ENCODE measurements around the gene C16orf54.
A peak's percentile ranks its signal among the peaks of the same experiment; 100 is the strongest.
"Not testable (repeated sequence)": the region's sequence is repeated elsewhere in the genome, so short reads cannot be mapped to it uniquely, and the experiment has no call there.

C16orf54 gene

DNA sequence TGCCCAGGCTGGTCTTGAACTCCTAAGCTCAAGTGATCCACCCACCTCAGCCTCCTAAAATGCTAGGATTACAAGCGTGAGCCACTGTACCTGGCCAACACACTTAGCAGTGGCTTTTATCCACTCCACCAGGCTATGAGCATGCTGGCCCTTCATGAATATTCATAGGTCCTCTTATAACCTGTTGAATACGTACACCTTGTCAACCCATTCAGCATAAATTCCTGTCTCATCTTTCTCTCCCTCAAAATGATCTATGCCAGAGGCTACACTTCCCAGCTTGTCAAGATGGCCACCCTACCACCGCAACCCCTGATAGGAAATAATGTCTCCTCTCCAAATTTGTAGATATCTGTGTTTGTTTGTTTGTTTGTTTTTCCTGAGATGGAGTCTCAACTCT is 21.3 kb upstream of the C16orf54 start:
- DNase-seq: no peak

DNA sequence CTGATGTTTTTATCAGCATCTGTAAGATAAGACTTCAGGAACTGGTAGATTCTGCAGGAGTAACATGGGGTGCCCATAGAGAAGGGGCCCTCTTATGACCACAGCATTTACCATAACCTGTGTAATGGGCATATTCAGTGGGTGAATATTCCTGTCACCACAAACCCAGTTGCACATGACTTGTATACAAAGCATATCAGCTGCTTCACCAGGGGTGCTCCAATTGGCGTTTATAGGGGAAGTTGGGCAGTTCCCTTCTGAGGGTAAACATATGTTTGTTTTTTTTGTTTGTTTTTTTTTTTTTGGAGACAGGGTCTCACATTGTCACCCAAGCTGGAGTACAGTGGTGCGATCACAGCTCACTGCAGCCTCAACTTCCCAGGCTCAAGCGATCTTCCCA is 20.8 kb upstream of the C16orf54 start:
- no peak for DNase-seq

DNA sequence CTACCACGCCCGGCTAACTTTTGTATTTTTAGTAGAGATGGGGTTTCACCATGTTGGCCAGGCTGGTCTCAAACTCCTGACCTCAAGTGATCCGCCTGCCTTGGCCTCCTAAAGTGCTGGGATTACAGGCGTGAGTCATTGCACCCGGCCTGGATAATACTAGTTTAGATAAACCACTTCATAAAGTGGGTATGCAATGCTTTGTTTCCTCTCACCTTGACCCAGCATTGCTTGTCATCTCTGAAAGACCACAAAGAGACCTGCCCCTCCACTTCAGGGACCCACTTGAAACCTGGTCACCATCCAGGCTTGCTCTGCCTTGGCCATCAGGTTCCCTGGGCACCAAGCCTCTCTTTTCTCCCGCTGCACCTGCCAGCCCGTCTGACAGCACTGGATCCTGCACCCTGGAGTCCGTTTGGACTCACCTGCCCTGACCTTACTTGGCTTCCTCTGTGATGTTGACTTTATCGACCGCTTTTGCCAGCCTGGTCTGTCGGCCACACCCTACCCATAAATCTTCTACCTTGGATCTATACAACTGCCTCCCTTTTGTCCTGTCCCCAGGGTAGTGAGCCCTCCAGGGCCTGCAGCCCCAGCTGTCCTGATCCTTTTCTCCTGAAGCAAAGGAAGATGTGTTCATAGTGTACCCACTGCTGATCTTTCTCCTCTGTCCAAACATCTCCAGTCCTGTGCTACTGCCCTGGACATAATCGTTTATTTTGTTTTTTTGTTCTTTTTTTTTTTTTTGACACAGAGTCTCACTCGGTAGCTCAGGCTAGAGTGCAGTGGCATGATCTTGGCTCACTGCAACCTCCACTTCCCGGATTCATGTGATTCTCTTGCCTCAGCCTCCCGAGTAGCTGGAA is 19.6 kb upstream of the C16orf54 start:
- DNase-seq: no peak

DNA sequence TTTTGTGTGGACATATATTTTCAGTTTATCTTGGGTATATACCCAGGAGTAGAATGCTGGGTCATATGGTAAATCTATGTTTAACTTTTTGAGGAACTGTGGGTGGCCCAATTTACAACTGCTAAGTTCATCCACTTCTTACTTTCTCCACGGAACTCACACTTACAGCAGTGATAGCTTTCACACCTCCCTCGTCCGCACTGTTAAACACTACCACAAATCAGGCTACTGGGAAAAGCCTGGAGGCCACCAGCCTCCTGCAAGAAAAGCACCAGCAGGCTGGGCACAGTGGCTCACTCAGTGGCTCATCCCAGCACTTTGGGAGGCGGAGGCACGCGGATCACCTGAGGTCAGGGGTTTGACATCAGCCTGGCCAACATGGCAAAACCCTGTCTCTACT is 17.5 kb upstream of the C16orf54 start:
- DNase-seq: no peak

DNA sequence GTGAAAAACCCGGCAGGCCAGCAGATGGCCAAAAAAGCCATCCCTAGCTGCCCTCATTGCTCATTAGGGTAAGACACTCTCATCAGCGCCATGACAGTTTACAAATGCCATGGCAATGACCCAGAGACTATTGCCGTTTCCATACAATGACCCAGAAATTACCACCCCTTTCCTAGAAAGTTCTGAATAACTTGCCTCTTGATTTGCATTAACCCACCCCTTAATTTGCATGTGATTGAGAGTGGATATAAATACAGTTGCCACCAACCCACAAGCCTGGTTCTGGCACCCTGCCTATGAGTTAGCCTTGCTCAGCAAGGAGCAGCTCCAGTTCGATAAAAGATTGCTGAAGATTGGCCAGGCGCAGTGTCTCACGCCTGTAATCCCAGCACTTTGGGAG is 16.1 kb upstream of the C16orf54 start:
- no peak for DNase-seq

DNA sequence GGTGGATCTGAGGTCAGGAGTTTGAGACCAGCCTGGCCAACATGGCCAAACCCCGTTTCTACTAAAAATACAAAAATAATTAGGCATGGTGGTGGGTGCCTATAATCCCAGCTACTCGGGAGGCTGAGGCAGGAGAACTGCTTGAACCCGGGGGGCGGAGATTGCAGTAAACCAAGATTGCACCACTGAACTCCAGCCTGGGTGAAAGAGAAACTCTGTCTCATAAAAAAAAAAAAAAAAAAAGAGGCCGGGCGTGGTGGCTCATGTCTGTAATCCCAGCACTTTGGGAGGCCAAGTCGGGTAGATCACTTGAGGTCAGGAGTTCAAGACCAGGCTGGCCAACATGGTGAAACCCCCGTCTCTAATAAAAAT is 15.5 kb upstream of the C16orf54 start:
- not testable (repeated sequence) for DNase-seq

DNA sequence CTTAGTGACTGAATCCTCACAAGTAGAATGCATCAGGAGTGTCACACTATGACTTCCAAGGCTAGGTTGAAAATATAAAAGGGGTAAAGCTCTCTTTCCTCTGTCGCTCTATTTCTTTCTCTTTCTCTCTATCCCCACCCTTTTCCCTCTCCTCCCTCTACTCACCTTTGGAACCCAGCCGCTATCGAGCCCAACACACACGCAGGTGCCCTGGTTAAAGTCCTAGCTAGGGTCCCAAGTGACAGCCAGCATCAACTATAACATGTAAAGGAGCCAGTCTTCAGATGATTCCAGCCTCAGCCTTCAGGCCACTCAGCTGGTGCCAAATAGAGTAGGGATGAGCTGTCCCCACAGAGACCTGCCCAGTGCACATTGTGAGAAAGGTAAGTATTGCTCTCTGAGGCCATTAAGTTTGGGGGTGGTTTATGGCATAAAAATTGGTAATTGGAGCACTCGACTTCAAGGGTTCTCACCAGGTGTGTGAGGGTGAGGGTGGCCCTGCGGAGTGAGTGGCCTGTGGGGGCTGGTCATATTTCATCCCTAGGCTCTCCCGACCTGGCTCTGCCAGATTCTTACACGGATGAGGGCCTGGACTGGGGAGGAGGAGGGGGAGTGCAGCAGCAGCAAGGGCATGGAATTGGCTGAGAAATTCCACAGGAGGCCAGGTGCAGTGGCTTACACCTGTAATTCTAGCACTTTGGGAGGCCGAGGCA is 14.9 kb upstream of the C16orf54 start:
- no peak for DNase-seq

DNA sequence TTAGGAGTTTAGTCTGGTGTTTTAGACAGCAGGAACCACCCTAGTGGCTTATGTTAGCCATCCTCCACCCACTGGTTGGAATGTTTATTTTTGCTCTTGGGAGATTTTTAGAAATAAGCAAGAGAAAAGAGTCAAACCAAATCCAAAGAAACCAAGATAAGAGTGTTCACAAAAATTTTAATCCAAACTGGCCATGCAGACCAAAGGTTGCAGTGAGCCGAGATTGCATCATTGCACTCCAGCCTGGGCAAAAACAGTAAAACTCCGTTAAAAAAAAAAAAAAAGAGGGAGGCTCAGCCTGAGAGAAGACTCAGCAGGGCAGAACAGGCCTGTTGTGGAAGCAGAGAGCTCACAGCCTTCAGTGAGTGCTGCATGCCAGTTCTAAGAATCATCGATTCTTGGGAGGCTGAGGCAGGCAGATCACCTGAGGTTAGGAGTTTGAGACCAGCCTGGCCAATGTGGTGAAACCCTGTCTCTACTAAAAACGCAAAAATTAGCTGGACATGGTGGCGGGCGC is 12.2 kb upstream of the C16orf54 start:
- no peak for DNase-seq

DNA sequence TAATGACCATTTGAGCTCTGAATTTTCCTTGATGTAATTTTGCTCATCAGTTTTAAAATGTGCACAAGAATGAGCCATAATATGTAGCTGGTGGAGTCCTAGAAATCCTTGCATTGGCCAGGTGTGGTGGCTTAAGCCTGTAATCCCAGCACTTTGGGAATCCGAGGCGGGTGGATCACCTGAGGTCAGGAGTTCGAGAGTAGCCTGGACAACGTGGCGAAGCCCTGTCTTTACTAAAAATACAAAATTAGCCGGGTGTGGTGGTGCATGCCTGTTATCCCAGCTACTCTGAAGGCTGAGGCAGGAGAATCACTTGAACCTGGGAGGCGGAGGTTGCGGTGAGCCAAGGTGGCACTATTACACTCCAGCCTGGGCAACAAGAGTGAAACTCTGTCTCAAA is 11.3 kb upstream of the C16orf54 start:
- not testable (repeated sequence) for DNase-seq

DNA sequence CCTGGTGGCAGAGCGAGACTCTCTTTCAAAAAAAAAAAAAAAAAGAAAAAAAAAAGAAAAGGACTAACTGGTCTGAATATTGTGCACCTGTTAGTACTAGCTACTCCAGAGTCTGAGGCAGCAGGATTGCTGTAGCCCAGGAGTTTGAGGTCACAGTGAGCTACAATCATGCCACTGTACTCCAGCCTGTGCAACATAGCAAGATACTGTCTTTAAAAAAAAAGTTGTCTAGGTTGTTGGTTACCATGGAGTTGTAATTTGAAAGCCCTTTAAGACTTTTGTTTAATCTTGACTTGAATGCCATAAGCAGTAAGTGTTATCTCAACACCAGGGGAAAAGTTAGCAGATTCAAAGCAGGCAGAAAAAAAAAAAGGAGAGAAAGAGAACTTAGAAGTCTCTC is 10.9 kb upstream of the C16orf54 start:
- DNase-seq: no peak

DNA sequence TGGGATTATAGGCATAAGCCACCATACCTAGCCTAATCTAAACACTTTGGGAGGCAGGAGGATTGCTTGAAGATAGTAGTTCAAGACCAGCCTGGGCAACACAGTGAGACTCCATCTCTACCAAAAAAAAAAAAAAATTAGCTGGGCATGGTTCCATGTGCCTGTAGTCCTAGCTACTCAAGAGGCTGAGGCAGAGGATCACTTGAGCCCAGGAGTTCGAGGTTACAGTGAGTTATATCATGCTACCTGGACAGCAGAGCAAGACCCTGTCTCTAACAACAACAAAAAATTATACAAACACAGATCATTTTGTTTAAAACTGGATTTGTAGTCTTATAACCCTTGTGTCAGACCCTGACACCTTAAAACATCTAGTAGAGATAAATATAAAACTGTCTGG is 7.7 kb upstream of the C16orf54 start:
- DNase-seq: no peak

DNA sequence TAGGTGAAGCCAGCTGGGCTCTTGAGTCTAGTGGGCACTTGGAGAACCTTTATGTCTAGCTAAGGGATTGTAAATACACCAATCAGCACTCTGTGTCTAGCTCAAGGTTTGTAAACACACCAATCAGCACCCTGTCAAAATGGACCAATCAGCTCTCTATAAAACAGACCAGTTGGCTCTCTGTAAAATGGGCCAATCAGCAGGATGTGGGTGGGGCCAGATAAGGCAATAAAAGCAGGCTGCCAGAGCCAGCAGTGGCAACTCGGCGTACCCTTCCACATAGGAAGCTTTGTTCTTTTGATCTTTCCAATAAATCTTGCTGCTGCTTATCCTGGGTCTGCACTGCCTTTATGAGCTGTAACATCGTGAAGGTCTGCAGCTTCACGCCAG is 3.0 kb upstream of the C16orf54 start:
- peak in 1 of 2 experiments; percentile 31 for DNase-seq

DNA sequence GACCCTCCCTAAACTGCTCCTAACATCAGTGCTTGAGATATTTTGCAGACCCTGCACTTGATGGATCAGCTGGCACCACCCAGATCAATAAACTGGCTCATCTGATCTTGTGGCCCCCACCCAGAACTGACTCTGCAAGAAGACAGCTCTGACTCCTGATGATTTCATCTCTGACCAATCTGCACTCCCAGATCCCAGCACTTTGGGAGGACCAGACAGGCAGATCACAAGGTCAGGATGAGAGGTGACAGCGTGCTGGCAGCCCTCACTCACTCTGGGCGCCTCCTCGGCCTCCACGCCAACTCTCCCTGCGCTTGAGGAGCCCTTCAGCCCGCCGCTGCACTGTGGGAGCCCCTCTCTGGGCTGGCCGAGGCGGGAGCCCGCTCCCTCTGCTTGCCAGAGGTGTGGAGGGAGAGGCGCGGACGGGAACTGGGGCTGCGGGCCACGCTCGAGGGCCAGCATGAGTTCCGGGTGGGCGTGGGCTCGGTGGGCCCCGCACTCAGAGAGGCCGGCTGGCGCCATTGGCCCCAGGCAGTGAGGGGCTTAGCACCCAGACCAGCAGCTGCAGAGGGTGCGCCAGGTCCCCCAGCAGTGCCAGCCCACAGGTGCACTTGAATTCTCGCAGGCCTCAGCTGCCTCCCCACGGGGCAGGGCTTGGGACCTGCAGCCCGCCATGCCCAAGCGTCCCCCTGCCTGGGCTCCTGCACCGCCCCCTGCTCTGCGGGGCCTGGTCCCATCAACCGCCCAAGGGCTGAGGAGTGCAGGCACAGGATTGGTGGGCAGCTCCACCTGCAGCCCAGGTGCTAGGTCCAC is 2.4 kb upstream of the C16orf54 start:
- DNase-seq: no peak

DNA sequence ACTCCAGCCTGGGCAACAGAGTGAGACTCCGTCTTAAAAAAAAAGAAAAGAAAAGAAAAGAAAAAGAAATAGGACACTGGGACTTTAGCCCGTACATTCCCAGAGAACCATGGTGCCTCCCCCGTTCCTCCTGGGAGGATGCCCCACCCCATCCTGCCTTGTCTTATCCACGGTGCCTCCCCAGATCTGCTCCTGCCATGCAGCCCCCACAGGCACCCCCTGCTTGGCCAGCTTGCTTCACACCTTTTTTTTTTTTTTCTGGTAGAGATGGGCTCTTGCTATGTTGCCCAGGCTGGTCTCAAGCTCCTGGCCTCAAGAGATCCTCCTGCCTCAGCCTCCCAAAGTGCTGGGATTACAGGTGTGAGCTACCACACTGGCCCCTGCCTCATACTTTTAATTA is 728 bp upstream of the C16orf54 start:
- not testable (repeated sequence) for DNase-seq

DNA sequence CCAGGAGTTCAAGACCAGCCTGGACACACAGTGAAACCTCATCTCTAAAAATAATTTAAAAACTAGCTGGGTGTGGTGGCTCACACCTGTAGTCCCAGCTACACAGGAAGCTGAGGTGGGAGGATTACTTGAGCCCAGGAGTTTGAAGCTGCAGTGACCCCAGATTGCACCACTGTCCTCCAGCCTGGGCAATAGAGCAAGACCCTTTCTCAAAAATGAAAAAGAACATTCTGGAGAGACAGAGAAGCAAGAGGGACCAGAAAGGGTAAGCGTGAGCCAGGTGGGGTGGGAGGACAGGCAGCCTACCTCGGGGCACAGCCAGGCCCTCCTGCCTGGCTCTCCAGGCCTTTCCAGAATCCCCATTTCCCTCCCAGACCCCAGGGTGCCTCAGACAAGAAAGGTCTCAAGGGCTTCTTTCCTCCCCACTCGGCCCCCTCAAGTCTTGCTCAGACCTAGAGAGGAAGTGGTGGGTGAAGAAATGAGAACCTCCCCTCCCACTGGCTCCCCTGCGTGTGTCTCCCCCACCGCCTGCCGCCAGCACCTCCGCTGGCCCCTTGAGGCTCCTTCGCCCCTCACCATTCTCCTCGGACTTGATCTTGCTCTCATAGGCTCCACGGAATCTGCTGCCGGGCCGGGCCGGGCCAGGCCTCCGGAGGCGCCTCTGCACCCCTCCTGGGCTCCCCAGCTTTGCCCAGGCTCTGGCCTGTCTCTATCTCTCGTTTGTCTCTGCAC is 503 bp downstream of the C16orf54 start:
- peak; percentile 72 to 75 for DNase-seq

DNA sequence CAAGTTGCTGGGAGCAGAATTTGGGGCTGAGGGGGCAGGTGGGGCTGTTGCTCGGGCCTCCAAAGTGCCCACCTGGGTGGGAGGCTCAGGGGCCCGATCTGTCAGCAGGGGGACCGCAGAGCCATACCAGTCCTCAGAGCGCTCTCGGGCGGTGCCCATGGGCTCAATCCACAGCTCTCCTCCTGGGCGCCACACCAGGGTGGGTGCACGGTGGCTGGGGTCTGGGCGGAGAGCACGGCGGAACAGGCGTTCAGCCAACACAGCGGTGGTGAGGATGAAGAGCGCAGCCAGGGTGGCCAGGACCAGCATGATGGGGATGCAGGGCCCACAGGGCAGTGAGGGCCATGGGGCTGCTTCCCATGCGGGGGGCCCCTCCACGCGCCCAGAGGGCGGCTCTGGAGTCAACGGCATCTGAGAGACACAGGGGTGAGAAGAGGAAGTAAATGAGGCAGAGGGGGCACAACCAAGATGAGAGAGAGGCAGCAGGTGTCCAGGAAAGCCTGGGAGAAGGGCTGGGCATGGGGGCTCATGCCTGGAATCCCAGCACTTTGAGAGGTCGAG is 1.2 kb downstream of the C16orf54 start:
- DNase-seq: peak; percentile 40 to 50

DNA sequence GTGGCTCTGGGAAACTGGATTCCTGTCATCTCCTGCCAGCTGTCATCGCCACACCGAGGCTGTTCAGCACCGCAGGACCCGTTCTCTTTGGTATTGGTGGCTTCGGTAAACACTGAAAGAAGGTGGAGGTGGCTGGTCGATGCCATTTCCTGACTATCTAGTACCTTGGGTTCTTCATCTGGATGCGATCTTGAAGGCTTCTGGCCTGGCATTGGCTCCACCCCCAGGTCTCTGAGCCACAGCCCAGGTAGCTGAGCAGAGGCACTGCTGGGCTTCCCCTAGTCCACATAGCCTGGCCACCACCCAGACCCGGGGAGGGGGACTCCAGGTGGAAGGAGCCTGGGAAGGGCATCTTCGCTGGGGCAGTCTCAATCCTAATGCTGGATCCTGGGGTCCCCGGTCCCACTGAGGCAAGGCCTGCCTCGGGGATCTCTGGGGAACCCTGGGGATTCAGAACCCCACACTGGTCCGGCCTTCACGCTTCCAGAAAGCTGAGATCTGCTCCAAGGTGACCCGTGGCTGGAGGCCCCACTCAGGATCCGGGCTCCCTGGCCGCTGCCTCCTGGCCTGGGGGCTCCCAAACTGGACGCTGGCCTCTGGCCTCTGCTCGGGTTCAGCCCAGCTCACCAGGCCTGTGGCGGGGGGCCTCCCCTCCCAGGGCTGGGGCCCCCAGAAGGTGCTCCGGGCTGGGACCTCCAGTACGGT is 1.8 kb downstream of the C16orf54 start:
- peak; percentile 50 to 63 for DNase-seq

DNA sequence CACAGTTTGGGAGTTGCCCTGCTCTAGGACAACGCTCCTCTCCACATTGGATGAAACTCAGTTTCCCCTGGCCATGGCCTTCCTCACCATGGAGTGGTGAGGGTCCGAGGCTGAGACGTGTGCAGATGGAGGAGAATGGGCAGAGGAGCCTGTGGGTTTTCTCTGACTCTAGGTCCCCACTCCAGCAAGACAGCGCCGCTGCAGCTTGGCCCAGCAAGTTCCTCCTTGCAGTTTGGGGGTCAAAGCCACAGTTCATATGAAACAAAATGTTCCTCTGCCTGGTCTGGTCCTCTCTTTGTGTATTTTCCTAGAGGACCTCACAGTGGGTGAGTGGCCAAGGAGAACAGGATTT is 2.3 kb downstream of the C16orf54 start:
- DNase-seq: no peak

DNA sequence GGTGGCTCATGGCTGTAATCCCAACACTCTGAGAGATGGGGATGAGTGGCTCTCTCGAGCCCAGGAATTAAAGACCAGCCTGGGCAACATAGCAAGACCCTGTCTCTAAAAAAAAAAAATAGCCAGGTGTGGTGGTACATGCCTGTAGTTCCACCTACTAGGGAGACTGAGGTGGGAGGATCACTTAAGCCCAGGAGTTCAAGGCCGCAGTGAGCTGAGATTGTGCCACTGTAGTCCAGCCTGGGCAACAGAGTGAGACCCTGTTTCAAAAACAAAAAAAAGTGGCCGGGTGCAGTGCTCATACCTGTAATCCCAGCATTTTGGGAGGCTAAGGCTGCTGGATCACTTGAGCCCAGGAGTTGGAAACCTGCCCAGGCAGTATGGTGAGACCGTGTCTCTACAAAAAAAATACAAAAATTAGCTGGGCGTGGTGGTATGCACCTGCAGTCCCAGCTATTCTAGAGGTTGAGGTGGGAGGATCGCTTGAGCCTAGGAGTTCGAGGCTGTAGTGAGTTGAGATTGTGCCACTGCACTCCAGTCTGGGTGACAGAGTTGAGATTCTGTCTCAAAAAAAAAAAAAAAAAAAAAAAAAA is 3.0 kb downstream of the C16orf54 start:
- DNase-seq: no peak

DNA sequence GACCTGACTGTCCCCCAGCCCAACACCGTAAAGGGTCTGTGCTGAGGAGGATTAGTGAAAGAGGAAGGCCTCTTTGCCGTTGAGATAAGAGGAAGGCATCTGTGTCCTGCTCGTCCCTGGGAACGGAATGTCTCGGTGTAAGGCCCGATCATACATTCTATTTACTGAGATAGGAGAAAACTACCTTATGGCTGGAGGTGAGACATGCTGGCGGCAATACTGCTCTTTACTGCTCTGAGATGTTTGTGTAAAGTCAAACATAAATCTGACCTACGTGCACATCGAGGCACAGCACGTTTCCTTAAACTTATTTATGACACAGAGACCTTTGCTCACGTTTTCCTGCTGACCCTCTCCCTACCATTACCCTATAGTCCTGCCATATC is 5.2 kb downstream of the C16orf54 start:
- DNase-seq: not testable (repeated sequence)

DNA sequence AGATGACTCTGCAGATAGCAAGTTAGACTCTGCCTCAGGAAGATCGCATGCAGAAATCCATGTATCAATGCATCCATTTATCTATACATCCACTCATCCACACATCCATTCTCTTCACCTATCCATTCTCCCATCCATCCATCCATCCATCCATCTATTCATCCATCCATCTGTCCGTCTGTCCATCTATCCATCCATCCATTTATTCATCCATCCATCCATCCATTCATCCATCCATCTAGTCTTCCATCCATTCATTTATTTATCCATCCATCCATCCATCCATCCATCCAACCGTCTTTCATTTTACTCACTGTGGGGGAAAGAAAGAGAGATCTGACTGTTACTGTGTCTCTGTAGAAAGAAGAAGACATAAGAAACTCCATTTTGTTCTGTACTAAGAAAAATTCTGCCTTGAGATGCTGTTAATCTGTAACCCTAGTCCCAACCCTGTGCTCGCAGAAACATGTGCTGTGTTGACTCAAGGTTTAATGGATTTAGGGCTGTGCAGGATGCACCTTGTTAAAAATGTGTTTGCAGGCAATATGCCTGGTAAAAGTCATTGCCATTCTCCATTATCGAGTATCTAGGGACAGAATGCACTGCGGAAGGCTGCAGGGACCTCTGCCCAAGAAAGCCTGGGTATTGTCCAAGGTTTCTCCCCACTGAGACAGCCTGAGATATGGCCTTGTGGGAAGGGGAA is 5.7 kb downstream of the C16orf54 start:
- DNase-seq: not testable (repeated sequence)

All from activated T-cell treated with anti-CD3 and anti-CD28 coated beads, Interleukin-2, amount 50 U/mL, for 48 hours (primary cell).